Stimulated activated CD4-positive, alpha-beta T cell treated with anti-CD3 and anti-CD28 coated beads, Interleukin-4, amount 100 ng/mL, for 24 hours (primary cell): ENCODE measurements around the gene ERICH2.

Experiments
- DNase-seq: peaks from one replicate; pipeline ENCODE4 v3.0.0-alpha.2; 2020

ERICH2 gene

GRCh38 chr2:170818036-170818751 is 48.0 kb downstream of the ERICH2 start:
- no peak for DNase-seq

GRCh38 chr2:170818752-170819470 is 48.7 kb downstream of the ERICH2 start:
- DNase-seq, result no peak

GRCh38 chr2:170819680-170820664 is 49.8 kb downstream of the ERICH2 start:
- no peak for DNase-seq

- no peak for DNase-seq
These were observed 50.8 kb downstream of the ERICH2 start for GRCh38 chr2:170820757-170821530.

GRCh38 chr2:170821531-170822289 is 51.5 kb downstream of the ERICH2 start:
- no peak for DNase-seq

GRCh38 chr2:170822290-170823087 is 52.3 kb downstream of the ERICH2 start:
- no peak for DNase-seq

- DNase-seq, result no peak
These were observed 53.1 kb downstream of the ERICH2 start for GRCh38 chr2:170823088-170823897.

- no peak for DNase-seq
These were observed 53.7 kb downstream of the ERICH2 start for GRCh38 chr2:170823898-170824215.

- no peak for DNase-seq
These were observed 54.4 kb downstream of the ERICH2 start for GRCh38 chr2:170824526-170825015.

GRCh38 chr2:170827841-170828532 is 57.8 kb downstream of the ERICH2 start:
- DNase-seq, result no peak

GRCh38 chr2:170828533-170828916 is 58.3 kb downstream of the ERICH2 start:
- no peak for DNase-seq

- no peak for DNase-seq
These were observed 58.9 kb downstream of the ERICH2 start for GRCh38 chr2:170829036-170829435.

GRCh38 chr2:170830166-170830565 is 60.0 kb downstream of the ERICH2 start:
- no peak for DNase-seq

GRCh38 chr2:170831115-170831514 is 60.9 kb downstream of the ERICH2 start:
- no peak for DNase-seq

GRCh38 chr2:170836027-170836426 is 65.8 kb downstream of the ERICH2 start:
- no peak for DNase-seq

- DNase-seq, result no peak
These were observed 70.6 kb downstream of the ERICH2 start for GRCh38 chr2:170840717-170841210.

GRCh38 chr2:170842785-170843184 is 72.6 kb downstream of the ERICH2 start:
- no peak for DNase-seq

GRCh38 chr2:170843656-170844055 is 73.5 kb downstream of the ERICH2 start:
- no peak for DNase-seq

GRCh38 chr2:170845343-170845742 is 75.2 kb downstream of the ERICH2 start:
- no peak for DNase-seq
